HG02840 (cell line): ENCODE results near the gene CALU.

Source experiments
- ATAC-seq: cut with Tn5 transposase; IDR thresholded peaks from one replicate; pipeline ENCODE4 v1.9.1; 2021; ENCODE audit warnings: mild to moderate bottlenecking, moderate library complexity, moderate number of reproducible peaks; ENCODE audit not compliant: unreplicated experiment, low FRiP score

CALU gene

DNA sequence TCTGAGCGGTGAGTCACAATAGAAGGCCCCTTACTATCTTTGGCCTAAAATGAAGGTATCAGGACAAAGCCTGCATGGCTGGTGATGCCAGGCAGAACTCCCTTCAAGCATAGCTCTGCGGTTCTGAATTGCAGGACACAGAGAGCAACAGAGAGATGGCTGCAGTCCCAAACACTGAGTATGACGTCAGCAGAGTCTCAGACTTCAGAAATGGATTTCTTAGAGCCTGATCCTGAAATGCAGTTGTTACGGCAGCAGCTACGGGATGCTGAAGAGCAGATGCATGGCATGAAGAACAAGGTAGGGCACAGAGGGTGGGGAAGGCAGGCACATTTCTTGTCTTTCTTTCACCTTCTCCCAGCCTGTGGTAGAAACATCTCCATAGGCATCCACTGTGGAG, 66.1 kb downstream of the CALU start:
- ATAC-seq, result no peak

DNA sequence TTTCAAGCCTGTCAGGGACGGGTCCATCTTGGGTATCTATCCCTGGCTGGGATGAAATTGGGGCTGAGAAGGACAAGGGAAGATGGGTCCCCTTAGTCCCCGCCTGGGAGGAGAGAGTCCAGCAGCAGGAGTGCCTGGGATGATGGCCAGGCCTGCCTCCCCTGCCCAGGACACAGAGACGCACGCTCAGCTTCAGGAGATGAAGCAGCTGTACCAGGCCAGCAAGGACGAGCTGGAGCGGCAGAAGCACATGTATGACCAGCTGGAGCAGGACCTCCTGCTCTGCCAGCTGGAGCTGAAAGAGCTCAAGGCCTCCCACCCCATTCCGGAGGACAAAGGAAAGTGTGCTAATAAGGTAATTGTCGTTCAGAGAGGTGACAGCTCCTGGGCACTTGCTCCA, 68.0 kb downstream of the CALU start:
- no peak for ATAC-seq

DNA sequence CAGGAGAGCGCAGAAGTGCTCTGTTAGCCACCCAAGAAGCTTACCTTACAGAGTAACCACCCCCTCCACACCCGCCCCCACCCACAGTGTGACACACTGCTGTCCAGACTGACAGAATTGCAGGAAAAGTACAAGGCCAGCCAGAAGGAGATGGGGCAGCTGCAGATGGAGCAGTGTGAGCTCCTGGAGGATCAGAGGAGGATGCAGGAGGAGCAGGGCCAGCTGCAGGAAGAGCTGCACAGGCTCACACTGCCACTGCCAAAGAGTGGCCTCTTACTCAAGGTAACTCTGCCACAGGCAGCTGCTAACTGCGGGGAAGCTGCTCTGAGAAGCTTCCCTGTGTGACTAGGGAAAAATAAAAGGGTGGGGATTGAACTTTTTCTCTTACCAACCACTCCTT, 70.2 kb downstream of the CALU start:
- ATAC-seq, result no peak

DNA sequence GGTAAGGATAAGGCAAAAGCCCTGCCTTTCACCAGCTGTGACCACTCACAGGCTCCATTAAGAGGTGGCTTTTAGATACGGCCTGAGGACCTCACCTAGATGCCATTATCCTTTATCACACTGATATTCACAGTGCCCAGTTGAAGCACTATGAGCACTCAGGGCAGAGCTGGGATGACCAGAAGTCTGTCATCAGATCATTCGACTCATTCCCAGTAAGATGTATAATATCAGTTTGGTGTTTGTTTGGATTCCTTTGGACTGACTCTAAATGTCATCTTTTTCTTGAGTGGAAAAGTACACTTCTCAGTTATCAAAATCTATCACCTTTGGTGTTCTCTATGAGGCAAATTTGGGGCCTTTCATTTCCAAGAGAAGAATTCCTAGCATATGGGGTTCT, 71.3 kb downstream of the CALU start:
- no peak for ATAC-seq

DNA sequence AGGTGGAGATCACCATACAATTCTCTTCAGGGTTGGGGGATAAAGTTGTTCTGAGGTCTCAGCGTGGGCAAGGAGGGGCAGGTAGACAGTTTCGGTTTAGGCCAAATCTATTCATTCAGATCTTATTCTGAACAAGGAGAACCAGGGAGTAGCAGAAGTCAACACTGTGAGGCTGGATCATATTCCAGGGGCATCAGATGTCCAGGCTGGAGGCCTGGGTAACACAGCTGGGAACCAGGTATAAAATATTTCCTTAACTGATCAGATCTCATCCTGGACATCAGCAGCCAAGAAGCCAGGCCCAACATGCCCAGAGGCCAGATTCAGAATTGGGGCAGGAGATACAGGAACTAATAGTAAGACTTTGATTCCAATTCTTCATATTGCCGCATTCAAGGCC, 71.8 kb downstream of the CALU start:
- no peak for ATAC-seq

DNA sequence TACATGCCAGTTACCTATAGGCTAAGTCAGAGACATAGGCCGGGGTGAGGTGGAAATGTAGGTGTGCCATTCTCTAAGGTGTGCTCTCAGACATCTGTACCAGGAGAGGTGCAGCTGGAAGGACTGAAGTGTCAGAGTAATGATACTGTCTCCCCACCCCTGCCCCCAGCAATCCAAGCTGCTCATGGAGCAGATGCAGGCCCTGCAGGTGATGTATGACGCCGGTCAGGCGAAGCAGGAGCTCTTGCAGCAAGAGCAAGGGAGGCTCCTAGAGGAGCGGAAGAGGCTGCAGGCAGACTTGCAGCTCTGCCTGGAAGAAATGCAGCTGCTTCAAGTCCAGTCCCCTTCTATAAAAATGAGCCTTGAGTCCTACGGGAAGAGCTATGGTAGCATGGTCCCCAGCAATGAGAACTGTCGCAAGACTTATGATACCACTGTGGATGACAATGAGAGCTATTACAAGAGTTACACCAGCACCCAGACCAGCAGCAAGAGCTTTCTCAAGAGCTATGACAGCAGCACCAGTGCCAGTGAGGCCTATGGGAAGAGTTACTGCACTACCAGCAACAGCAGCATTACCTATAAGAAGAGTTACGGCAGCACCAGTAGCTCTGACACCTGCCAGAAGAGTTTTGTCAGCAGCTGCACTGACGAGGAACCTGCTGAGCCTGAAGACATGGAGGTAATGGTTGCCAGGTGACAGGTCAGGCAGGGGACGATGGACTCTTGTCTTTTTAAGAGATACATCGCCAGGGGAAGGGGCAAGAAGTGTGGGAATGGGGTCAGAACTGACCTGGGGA, 72.7 kb downstream of the CALU start:
- ATAC-seq, result no peak

DNA sequence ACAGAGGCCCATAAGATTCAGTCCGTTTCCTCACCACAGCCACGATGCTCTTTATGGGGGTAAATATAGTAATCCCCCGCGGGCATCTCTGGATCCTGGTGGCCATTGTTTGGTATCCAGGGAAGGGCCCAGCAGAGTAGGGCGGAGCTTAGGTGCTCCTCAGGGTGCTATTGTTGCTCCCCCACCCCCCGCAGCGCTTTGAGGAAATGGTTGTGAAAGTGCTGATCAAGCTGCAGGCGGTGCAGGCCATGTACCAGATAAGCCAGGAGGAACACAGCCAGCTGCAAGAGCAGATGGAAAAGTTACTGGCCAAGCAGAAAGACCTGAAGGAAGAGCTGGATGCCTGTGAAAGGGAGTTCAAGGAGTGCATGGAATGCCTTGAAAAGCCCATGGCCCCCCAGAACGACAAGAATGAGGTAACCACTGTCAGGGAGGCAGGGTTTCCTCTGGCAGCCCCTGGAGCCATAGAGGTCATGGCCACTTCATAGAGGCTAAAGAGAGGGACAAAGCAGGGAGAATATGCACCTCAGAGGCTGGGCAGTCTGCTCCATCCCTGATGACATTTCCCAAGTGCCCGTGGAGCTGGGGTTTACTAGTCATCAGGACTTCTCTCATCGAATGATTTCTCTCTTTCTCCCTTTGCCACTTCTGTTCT, 73.5 kb downstream of the CALU start:
- ATAC-seq, result no peak

DNA sequence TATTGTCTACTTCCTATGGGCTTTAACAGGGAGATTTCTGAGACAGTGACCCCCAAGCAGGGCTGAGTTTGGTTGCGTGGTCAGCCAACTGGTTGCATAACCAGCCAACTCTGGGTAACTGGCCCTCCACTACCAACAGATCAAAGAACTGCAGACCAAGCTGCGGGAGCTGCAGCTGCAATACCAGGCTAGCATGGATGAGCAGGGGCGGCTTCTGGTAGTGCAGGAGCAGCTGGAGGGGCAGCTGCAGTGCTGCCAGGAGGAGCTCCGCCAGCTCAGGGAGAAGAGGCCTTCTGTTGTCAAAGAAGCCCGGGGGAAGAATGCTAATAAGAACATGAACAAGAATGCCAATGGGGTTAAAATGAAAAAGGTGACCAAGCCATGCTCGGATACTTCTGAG, 75.3 kb downstream of the CALU start:
- no peak for ATAC-seq

DNA sequence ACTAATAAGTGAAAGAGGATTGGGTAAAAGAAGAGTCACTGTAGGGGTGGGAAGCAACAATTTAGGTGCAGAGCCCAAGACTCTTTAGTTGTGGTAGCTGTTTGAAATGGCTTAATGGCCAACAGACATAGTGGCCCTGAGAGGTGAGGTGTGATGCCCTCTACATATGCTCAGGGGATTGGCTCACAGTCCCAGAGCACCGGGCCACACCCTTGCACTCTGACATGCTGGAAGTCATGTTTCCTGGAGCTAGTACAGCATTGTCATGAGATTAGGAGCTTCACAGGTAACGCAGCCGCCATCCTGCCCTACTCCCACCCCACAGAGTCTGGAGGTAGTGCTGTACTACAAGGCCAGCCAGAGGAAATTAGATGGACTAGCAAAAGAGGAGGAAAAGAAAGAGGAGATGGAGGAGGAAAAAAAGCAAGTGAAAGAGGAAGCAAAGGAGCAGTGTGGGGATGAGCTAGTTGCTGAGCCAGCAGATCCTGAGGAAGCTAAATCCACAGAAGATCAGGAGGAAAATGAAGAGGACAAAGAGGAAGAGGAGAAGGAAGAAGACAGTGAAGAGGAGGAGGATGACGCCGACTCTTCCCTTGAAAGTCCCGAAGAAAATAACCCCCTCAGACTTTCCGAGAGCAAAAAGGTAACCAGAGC, 76.3 kb downstream of the CALU start:
- ATAC-seq, result no peak

DNA sequence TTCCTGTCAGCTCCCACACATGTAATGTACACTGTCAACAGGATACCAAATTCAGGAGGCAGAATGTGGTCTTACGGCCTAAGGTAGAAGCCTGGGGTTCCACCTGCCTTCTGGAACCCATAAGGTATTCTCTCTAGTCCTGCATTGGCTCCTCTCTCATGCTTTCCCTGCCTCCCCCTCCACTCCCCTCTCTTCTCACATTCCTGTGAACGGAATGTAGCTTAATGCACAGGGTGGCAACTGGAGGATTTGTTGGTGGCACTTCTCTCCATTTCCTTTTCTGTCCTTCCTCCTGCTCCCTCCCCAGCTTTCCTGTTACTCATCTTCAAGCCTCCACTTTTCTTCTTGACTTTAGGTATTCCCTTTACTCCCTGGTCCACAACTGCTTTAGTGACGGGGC, 79.5 kb downstream of the CALU start:
- ATAC-seq, result no peak
